Keratinocyte (primary cell): ENCODE data around the gene DCUN1D4. TPM values are rescaled to one million over a fixed set of nuclear protein-coding genes. Genes with fewer than 3 reads are reported as not detected.

Source experiments
- DNase-seq: peaks from one replicate; pipeline ENCODE4 v3.0.0-alpha.2; 2011; ENCODE audit warnings: low read depth, missing footprints, low spot score
- FAIRE-seq: peaks from 2 replicates; lab custom pipeline; 2011; peaks lifted over from hg19 to GRCh38; lab: Jason Lieb, UNC
- H2AFZ ChIP-seq: 2 replicates; pipeline ENCODE4 v1.6.0; 2012; ENCODE audit warnings: low read length, control low read depth, inconsistent platforms; ENCODE audit not compliant: control insufficient read depth
- H3K27ac ChIP-seq: 2 replicates; pipeline ENCODE4 v1.5.1; 2011; ENCODE audit warnings: low read length; ENCODE audit not compliant: control insufficient read depth, insufficient read depth
- H3K27me3 ChIP-seq: 3 replicates; pipeline ENCODE4 v1.6.0; 2011; ENCODE audit warnings: low read length; ENCODE audit not compliant: control insufficient read depth, insufficient read depth; ENCODE audit errors: extremely low read depth
- H3K36me3 ChIP-seq, 2 experiments: 2 replicates in 1 of 2; 3 replicates in 1 of 2; pipeline ENCODE4 v1.5.1; 2011; ENCODE audit warnings: low read length in 2 of 2, mild to moderate bottlenecking in 1 of 2; ENCODE audit not compliant: control insufficient read depth in 2 of 2, insufficient read depth in 2 of 2; ENCODE audit errors: extremely low read depth in 1 of 2
- H3K4me1 ChIP-seq: 3 replicates; pipeline ENCODE4 v1.5.1; 2011; ENCODE audit warnings: low read length; ENCODE audit not compliant: control insufficient read depth, insufficient read depth; ENCODE audit errors: extremely low read depth
- H3K4me2 ChIP-seq: 3 replicates; pipeline ENCODE4 v1.6.0; 2011; ENCODE audit warnings: low read depth, low read length; ENCODE audit not compliant: control insufficient read depth, insufficient read depth; ENCODE audit errors: extremely low read depth
- H3K4me3 ChIP-seq, 3 experiments: fragments of 200-600 bp in 1 of 3; sonication (generic) in 1 of 3; 2 replicates in 2 of 3; 3 replicates in 1 of 3; pipeline ENCODE4 v1.5.1; 2011 to 2016; ENCODE audit warnings: low read length in 3 of 3, mild to moderate bottlenecking in 3 of 3, control low read depth in 2 of 3, inconsistent platforms in 1 of 3, low read depth in 1 of 3, mixed read lengths in 1 of 3, mixed run types in 1 of 3, moderate library complexity in 1 of 3; ENCODE audit not compliant: control insufficient read depth in 2 of 3, insufficient read depth in 2 of 3; ENCODE audit errors: extremely low read depth in 1 of 3
- H3K79me2 ChIP-seq: 2 replicates; pipeline ENCODE4 v1.6.0; 2012; ENCODE audit warnings: low read length; ENCODE audit not compliant: control insufficient read depth, insufficient read depth
- H3K9ac ChIP-seq: 3 replicates; pipeline ENCODE4 v1.6.0; 2011; ENCODE audit warnings: low read length; ENCODE audit not compliant: control insufficient read depth, insufficient read depth; ENCODE audit errors: extremely low read depth
- H3K9me1 ChIP-seq: 3 replicates; pipeline ENCODE4 v1.6.0; 2011; ENCODE audit warnings: low read length; ENCODE audit not compliant: control insufficient read depth, insufficient read depth; ENCODE audit errors: extremely low read depth
- H3K9me3 ChIP-seq: 2 replicates; pipeline ENCODE4 v1.5.1; 2012; ENCODE audit warnings: low read depth, low read length; ENCODE audit not compliant: control insufficient read depth
- H4K20me1 ChIP-seq: 3 replicates; pipeline ENCODE4 v1.6.0; 2011; ENCODE audit warnings: low read length; ENCODE audit not compliant: control insufficient read depth, insufficient read depth; ENCODE audit errors: extremely low read depth
- EZH2 ChIP-seq: IDR thresholded peaks from one replicate; pipeline ENCODE4 v1.6.1; 2012; ENCODE audit warnings: inconsistent platforms, mild to moderate bottlenecking, low read length, moderate library complexity
- dilution Hi-C: fragments of 300-500 bp; cut with MboI; formaldehyde crosslinking; loops from one replicate; pipeline ENCODE4 v1.7.0; 2020; ENCODE audit warnings: low sequenced_read_pairs; ENCODE audit not compliant: extremely low pct_ligation_motif_present
- polyA plus RNA-seq, 5 experiments: library from polyadenylated mRNA; depleted of rRNA in 3 of 5; stranded (reverse) in 3 of 5; stranded (forward) in 1 of 5; unstranded in 1 of 5; fragments of >200 nt; gene quantifications; 1 replicate in 1 of 5; 2 replicates in 3 of 5; 3 replicates in 1 of 5; pipeline versions ENCODE4 v1.2.1 to v1.2.3, GENCODE V29; 2011 to 2012; ENCODE audit warnings: missing spikeins in 2 of 5, low read depth in 1 of 5, low replicate concordance in 1 of 5
- TF ChIP-seq, protein P1 (sequence below), 3 experiments: IDR thresholded peaks in 1 of 3; conservative IDR thresholded peaks in 1 of 3; optimal IDR thresholded peaks in 1 of 3; 2 replicates in 2 of 3; 3 replicates in 1 of 3; pipeline versions ENCODE3 to v1.5.1; 2011; ENCODE audit warnings: low read length in 3 of 3, mild to moderate bottlenecking in 3 of 3, moderate library complexity in 2 of 3, control low read depth in 1 of 3, inconsistent platforms in 1 of 3; ENCODE audit not compliant: insufficient read depth in 2 of 3; ENCODE audit errors: extremely low read depth in 1 of 3

Gene DCUN1D4
- polyA plus RNA-seq, 1 donor (not counting 4 experiments of a cell fraction or from before 2014, with no cell fraction given), result 59.9 TPM

DNA sequence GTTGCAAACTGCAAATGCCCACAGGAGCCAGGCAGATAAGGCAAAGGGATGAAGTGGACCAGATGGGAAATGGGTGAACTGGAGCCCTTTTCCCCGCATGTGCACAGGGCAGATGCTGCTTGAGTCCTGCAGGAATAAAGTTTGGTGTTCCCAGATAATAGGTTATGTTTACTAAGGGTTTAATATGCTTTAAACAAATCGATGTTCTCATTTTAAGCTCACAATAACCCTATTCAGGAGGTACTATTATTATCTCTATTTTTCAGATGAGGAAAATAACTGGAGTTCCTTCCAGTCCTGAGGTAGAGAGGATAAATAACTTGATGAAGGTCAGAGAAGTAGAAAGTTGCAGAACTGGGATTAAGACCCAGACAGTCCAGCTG lies 99.9 kb downstream of the DCUN1D4 start:
- Histone ChIP-seq H3K9me1 (no peaks in the 10 kb centered on the region), H3K36me3 (no peaks in the 10 kb centered on the region), H2AFZ (no peak overlapping the region), H3K4me1 (no peaks in the 10 kb centered on the region), H3K4me3 (no peak overlapping the region), H3K9me3 (no peaks in the 10 kb centered on the region), H3K9ac (no peak overlapping the region), H3K79me2 (no peaks in the 10 kb centered on the region), H4K20me1 (no peaks in the 10 kb centered on the region), H3K27ac (no peak overlapping the region), H3K4me2 (no peak overlapping the region), H3K27me3 (no peaks in the 10 kb centered on the region)
- DNase-seq (no peak), FAIRE-seq (no peak)
- dilution Hi-C loops, result no loop called here
- TF ChIP-seq EZH2, result no peak
- TF ChIP-seq, protein P1, sequence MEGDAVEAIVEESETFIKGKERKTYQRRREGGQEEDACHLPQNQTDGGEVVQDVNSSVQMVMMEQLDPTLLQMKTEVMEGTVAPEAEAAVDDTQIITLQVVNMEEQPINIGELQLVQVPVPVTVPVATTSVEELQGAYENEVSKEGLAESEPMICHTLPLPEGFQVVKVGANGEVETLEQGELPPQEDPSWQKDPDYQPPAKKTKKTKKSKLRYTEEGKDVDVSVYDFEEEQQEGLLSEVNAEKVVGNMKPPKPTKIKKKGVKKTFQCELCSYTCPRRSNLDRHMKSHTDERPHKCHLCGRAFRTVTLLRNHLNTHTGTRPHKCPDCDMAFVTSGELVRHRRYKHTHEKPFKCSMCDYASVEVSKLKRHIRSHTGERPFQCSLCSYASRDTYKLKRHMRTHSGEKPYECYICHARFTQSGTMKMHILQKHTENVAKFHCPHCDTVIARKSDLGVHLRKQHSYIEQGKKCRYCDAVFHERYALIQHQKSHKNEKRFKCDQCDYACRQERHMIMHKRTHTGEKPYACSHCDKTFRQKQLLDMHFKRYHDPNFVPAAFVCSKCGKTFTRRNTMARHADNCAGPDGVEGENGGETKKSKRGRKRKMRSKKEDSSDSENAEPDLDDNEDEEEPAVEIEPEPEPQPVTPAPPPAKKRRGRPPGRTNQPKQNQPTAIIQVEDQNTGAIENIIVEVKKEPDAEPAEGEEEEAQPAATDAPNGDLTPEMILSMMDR (optimal IDR thresholded peaks at IDR 0.05 in 1 of 3, IDR thresholded peaks at IDR 0.05 in 1 of 3, conservative IDR thresholded peaks at IDR 0.05 in 1 of 3; ENCODE audit: extremely low read depth in 1 of 3, insufficient read depth in 2 of 3, low read length in 3 of 3), result no peak

DNA sequence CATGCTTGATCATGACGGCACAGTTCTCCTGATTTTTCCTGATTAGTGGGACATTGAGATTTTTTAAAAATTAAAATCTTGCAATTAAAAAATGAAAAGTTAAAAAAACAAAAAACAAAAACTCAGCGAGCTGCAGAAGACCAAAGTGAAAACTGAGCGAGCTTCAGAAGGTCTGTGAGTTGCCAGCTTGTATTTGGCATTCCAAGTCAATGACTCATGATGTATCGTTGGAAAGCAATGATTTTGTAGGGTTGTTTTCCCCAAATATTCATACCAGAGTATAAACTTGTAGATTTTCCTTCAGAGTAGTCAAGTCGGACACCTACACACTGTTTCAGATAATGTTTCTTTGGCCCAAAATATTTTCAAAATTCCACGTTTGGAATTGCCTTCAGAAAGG lies 100.3 kb downstream of the DCUN1D4 start:
- Histone ChIP-seq H3K9me3 (no peaks in the 10 kb centered on the region), H4K20me1 (no peaks in the 10 kb centered on the region), H3K4me3 (no peak overlapping the region), H3K79me2 (no peaks in the 10 kb centered on the region), H3K36me3 (no peaks in the 10 kb centered on the region), H3K4me2 (no peak overlapping the region), H2AFZ (no peak overlapping the region), H3K4me1 (no peaks in the 10 kb centered on the region), H3K27me3 (no peaks in the 10 kb centered on the region), H3K27ac (no peak overlapping the region), H3K9ac (no peak overlapping the region), H3K9me1 (no peaks in the 10 kb centered on the region)
- DNase-seq, result no peak
- dilution Hi-C loops, result no loop called here
- no peak for FAIRE-seq
- TF ChIP-seq EZH2, result no peak
- TF ChIP-seq, protein P1 (optimal IDR thresholded peaks at IDR 0.05 in 1 of 3, IDR thresholded peaks at IDR 0.05 in 1 of 3, conservative IDR thresholded peaks at IDR 0.05 in 1 of 3; ENCODE audit: extremely low read depth in 1 of 3, insufficient read depth in 2 of 3, low read length in 3 of 3), result no peak
